HL-60/S4 (cell line): Measurements from ENCODE around the gene NECAB2.

Experiments
- in situ Hi-C: fragments of 300-500 bp; cut with MboI; formaldehyde crosslinking; loops from 2 replicates; pipeline ENCODE4 v1.14.3; 2022; ENCODE audit warnings: low sequenced_read_pairs

The NECAB2 gene

DNA sequence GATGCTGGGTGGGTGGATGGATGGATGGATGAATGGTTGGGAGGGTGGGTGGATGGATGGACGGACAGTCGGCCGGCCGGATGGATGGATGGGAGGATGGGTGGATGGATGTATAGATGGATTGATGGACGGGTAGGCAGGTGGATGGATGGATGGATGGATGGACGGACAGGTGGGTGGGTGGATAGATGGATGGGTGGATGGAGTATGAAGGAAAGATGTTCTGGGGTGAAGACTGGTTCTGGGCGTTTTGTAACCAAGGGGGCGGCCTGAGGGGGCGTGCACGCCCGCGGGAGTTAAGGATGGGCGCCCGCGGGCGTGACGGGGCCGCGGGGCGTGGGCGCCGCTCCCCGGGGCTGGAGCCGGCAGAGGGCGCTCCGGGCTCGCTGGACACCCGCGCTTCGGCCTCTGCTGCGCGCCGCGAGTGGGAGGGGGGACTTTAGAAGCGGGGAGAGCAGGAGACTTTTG is at the start of gene NECAB2:
Gene NECAB2, plus strand, starts transcription at position 407 of the 468 bp plus-strand sequence. CDS start 405 bp downstream, outside the sequence.
- in situ Hi-C loops: loop anchor here (25.0 kb wide), 2 partner anchors 219 to 519 kb away; partner anchors contain the start of genes ADAD2 and TAF1C

DNA sequence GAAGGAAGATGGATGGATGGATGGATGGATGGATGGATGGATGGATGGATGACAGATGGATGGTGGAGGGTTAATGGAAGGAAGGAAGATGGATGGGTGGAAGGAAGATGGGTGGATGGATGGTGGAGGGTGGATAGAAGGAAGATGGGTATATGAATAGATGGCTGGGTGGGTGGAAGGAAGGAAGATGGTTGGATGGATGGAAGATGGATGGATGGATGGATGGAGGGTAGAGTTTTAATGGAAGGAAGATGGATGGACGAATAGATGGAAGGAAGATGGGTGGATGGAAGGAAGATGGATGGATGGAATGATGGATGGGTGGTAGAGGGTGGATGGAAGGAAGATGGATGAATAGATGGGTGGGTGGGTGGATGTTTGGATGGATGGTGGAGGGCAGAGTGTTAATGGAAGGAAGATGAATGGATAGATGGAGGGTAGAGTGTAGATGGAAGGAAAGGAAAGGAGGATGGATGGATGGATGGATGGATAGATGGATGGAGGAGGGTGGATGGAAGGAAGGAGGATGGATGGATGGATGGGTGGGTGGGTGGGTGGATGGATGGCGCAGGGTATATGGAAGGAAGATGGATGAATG is 47.1 kb upstream of the NECAB2 start:
- in situ Hi-C loops: no loop called here

- in situ Hi-C loops: no loop called here
Measured at GRCh38 chr16:83923581-83924365, 44.3 kb upstream of the NECAB2 start.

GRCh38 chr16:83924686-83925085 is 43.4 kb upstream of the NECAB2 start:
- in situ Hi-C loops: no loop called here

GRCh38 chr16:83925095-83925905 is 42.7 kb upstream of the NECAB2 start:
- in situ Hi-C loops: no loop called here

- in situ Hi-C loops: no loop called here
Measured at GRCh38 chr16:83925957-83926725, 41.9 kb upstream of the NECAB2 start.

- in situ Hi-C loops: no loop called here
Measured at GRCh38 chr16:83926726-83927397, 41.2 kb upstream of the NECAB2 start.

GRCh38 chr16:83928341-83929055 is 39.5 kb upstream of the NECAB2 start:
- in situ Hi-C loops: no loop called here

DNA sequence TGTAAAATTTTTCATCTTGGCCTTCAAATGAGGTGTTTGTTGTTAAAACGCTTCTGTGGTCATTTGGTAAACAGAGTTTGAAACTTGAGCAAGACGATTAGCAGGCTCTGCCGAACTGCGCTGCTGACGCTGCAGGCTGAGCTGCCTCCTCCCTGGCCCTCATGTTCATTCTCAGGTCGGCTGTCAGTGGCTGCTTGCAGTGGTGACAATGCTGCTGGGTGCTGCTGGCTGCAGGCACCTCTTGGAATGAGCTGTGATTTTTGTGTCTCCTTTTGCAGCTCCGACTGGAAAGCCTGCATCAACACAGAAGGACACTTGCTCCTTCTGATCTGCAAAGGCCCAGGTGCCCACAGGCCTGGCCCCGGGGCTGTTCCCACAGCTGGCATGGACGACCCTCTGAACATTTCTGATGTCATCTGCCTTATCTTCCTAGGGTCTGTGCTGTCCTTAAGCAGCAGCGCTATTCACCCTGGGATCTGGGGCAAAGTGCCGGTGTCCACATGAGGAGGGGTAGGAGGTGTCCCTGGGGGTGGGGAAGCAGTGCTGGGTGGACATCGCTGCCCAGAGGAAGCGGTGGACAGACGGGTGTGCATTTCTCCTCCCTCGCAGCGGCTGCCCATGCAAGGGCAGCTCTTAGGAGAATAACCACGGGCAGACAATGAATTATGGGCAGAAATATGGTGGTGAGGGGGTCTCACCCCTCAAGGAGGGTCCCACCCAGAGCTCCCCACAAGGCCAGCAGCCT is 38.1 kb upstream of the NECAB2 start:
- in situ Hi-C loops: no loop called here

DNA sequence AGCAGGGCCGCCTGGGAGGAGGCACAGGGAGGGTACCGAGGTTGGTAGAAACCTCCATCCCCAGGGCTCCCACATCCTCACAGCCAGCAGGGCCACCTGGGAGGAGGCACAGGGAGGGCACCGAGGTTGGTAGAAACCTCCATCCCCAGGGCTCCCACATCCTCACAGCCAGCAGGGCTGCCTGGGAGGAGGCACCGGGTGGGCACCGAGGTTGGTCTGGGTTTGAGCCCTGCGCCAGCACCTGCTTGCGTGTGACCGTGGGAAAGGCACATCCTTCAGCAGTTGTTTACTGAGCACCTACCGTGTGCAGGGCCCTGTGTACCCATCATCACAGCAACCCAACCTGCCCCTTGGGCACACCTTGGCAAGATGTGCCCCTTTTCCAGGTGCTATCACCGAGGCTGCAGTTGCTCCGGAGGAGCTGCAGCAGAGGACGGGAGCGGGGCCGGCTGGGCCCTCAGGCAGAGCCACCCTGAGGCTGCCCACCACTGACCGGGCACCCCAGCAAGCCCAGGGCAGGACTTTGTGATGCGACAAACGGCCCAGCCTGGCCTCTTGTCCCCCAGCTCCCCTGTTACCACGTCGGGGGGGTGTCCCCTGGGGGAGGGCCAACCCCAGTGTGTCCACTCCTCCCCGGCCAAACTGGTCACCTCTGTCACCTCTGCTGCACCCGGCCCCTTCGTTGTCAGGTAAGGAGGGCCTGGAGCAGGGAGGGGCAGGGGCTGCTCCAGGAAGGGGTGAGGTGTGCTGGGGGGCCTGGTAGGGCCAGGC is 37.1 kb upstream of the NECAB2 start:
- in situ Hi-C loops: no loop called here

DNA sequence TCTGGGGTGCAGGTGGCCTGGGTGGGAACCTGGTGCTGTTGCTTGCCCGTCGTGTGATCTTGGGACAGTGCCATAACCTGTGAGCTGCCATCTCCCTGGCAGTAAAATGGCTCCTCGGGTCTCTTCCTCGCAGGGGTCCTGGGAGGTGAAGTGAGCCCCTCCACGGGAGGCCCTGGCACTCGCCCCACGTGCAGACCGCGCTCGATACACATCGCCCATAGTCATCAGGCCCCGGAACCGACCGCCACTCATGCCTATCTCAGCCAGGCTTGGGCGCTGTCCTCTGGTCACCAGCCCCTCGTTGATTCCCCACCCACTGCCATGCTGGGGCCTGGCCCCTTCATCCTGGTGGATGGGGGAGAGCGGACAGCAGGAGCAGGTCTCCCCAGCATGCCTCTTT is 36.5 kb upstream of the NECAB2 start:
- in situ Hi-C loops: no loop called here

GRCh38 chr16:83932304-83932703 is 35.7 kb upstream of the NECAB2 start:
- in situ Hi-C loops: no loop called here

DNA sequence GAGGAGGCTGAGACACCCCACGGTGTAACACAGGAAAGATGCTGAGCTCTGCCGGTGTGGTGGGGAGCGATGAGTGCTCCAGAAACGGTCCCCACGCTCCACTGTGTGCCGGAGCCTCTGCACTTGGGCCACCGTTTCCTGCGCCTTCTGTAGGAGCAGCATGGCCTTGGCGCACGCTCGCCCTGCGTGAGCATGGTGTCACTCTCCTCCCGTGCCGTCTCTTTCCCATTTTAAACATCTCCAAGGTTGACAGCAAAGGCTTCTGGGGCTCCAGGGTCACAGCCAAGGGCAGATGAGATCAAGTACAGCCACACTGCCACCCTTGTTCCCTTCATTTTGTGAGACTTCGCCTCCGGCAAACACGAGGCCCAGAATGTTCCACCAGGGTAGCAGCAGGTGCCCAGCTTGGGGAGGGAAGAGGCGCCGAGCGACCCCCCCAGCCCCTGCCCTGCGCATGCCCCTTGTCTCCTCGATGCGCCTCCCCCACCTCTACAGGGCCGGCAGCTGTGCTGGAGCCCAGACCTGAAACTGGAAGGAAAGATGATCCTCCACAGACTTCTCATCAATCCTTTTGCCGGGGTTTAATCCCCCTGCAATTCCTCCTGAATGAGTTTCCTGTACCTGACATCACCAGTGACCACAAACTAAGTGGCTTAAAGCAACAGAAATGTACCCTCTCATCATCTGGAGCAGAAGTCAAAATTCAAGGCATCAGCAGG is 34.9 kb upstream of the NECAB2 start:
- in situ Hi-C loops: no loop called here

- in situ Hi-C loops: no loop called here
Measured at GRCh38 chr16:83933885-83934683, 34.0 kb upstream of the NECAB2 start.

GRCh38 chr16:83934684-83934977 is 33.4 kb upstream of the NECAB2 start:
- in situ Hi-C loops: no loop called here

DNA sequence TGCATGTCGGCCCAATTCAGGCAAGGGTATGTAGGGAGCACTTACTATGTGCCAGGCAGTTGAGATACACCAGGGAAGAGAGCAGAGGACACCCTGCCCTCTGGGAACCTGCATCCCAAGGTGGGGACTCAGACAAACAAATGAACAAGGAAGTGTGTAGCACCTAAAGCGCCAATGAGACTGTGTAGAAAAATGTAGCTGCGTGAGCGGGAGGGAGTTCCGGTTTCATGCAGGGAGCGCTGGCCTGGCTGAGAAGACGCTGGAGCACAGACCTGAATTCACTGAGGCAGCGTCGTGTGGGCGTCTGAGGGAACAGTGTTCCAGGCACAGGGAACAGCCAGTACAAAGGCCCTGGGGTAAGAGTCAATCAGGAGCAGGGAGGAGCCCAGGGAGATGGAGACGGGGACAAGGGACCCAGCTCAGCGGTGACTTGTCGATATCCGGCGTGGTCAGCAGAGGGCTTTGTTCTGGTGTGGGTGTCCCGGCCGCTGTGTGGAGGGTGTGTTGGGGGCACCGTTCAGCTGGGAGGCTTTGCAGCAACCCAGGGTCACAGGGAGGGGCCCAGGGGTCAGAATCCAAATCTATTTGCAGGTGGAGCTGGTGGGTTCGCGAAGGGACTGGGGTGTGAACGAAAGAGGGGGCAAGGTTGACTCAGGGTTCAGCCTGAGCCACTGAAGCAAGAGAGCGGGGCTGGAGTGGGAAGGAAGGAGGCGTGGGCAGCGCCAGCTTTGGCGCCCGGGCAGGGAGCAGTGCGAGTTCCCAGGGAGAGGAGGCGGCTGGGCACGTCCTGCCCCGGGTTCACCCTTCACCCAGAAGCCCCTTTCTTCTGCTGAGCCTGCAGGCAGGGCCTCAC is 32.8 kb upstream of the NECAB2 start:
- in situ Hi-C loops: no loop called here
